Right ventricle myocardium superior (tissue), 1 donor: ENCODE data around the gene YARS2. TPM values are rescaled to one million over a fixed set of nuclear protein-coding genes. Genes with fewer than 3 reads are reported as not detected.

ENCODE experiments used
- ATAC-seq: fragments of 200-7000 bp; cut with Tn5 transposase; one replicate; pipeline ENCODE4 v1.9.1; 2020; ENCODE audit warnings: mild to moderate bottlenecking; ENCODE audit not compliant: poor library complexity
- DNase-seq: peaks from one replicate; pipeline ENCODE4 v3.0.0-alpha.2; 2020
- intact Hi-C: fragments of 100-400 bp; cut with DNase I; formaldehyde crosslinking; loops from one replicate; pipeline ENCODE4 v1.11.2; 2022
- long read RNA-seq: library from polyadenylated mRNA; unstranded; transcript quantifications from one replicate; pipeline ENCODE4 v2.0.0, GENCODE V29; 2021
- total RNA-seq: library from RNA; stranded (reverse); fragmentation: NEBNext Ultra II Directional; extraction: Animal tissue kit (Norgen Biotek cat#: 25700); gene quantifications from one replicate; pipeline ENCODE4 v1.2.1, GENCODE V29; 2021
- donor health status: DM: no; HTN: yes; CAD: no; lungs with severe emphysema.

The YARS2 gene
- 7.8 TPM for total RNA-seq
- long read RNA-seq, transcript YARS2-201 (5 exons, 2,122 nt): major isoform, 13 of 18 reads
- long read RNA-seq, partial matches to known transcripts: 0 of 18 reads
- long read RNA-seq, other reads (novel, unspliced or antisense): 5 of 18 reads

- intact Hi-C loops: loop anchor here (2.0 to 5.0 kb wide), 2 partner anchors 163 to 1266 kb away; partner anchors contain the start of gene ALG10
- ATAC-seq (peak; percentile 100), DNase-seq (peak; percentile 96)
Observed at GRCh38 chr12:32755654-32756475, at the start of gene YARS2. Gene YARS2, minus strand, starts transcription at chr12:32755897. Its CDS starts 23 bp downstream, at chr12:32755874.

- no peak for DNase-seq
- peak; percentile 13 for ATAC-seq
- intact Hi-C loops: no loop called here
Observed at GRCh38 chr12:32804301-32804700, 48.6 kb upstream of the YARS2 start.

GRCh38 chr12:32801269-32801980 is 45.7 kb upstream of the YARS2 start:
- DNase-seq: no peak
- intact Hi-C loops: no loop called here
- no peak for ATAC-seq

- ATAC-seq (no peak), DNase-seq (no peak)
- intact Hi-C loops: no loop called here
Observed at GRCh38 chr12:32794281-32794680, 38.6 kb upstream of the YARS2 start.

GRCh38 chr12:32789916-32790315 is 34.2 kb upstream of the YARS2 start:
- intact Hi-C loops: no loop called here
- no peak for ATAC-seq
- DNase-seq: no peak

GRCh38 chr12:32789446-32789845 is 33.7 kb upstream of the YARS2 start:
- intact Hi-C loops: no loop called here
- ATAC-seq (no peak), DNase-seq (no peak)

- no peak for ATAC-seq
- intact Hi-C loops: no loop called here
- DNase-seq: no peak
Observed at GRCh38 chr12:32788405-32788804, 32.7 kb upstream of the YARS2 start.

GRCh38 chr12:32785557-32785956 is 29.9 kb upstream of the YARS2 start:
- intact Hi-C loops: no loop called here
- ATAC-seq (peak; percentile 4), DNase-seq (no peak)

- ATAC-seq: no peak
- no peak for DNase-seq
- intact Hi-C loops: no loop called here
Observed at GRCh38 chr12:32783029-32783428, 27.3 kb upstream of the YARS2 start.

- no peak for ATAC-seq
- DNase-seq: no peak
- intact Hi-C loops: no loop called here
Observed at GRCh38 chr12:32780071-32780470, 24.4 kb upstream of the YARS2 start.

GRCh38 chr12:32777691-32778175 is 22.0 kb upstream of the YARS2 start:
- no peak for ATAC-seq
- intact Hi-C loops: no loop called here
- DNase-seq: no peak

GRCh38 chr12:32777159-32777558 is 21.5 kb upstream of the YARS2 start:
- ATAC-seq (no peak), DNase-seq (no peak)
- intact Hi-C loops: no loop called here

- intact Hi-C loops: no loop called here
- DNase-seq (no peak), ATAC-seq (no peak)
Observed at GRCh38 chr12:32776258-32776657, 20.6 kb upstream of the YARS2 start.

GRCh38 chr12:32773691-32774090 is 18.0 kb upstream of the YARS2 start:
- intact Hi-C loops: no loop called here
- ATAC-seq (no peak), DNase-seq (no peak)

- intact Hi-C loops: no loop called here
- no peak for ATAC-seq
- DNase-seq: no peak
Observed at GRCh38 chr12:32770141-32770540, 14.4 kb upstream of the YARS2 start.

- intact Hi-C loops: loop anchor here (10.0 kb wide), 1 partner anchor 1236 kb away; no protein-coding TSS in a partner anchor
- no peak for ATAC-seq
Observed at GRCh38 chr12:32768518-32768917, 12.8 kb upstream of the YARS2 start.

GRCh38 chr12:32765906-32766305 is 10.2 kb upstream of the YARS2 start:
- no peak for ATAC-seq
- intact Hi-C loops: loop anchor here (10.0 kb wide), 1 partner anchor 1239 kb away; no protein-coding TSS in a partner anchor
- DNase-seq: no peak

More at GRCh38 chr12:32768518-32768917, 12.8 kb upstream of the YARS2 start:
- DNase-seq: no peak

- no peak for DNase-seq
- no peak for ATAC-seq
- intact Hi-C loops: loop anchor here (10.0 kb wide), 1 partner anchor 1243 kb away; no protein-coding TSS in a partner anchor
Observed at GRCh38 chr12:32761716-32762115, 6.0 kb upstream of the YARS2 start.

- DNase-seq: no peak
- intact Hi-C loops: loop anchor here (2.0 to 5.0 kb wide), 2 partner anchors 162 to 1265 kb away; partner anchors contain the start of gene ALG10
- no peak for ATAC-seq
Observed at GRCh38 chr12:32757157-32757556, 1.5 kb upstream of the YARS2 start.
